Stimulated activated CD8-positive, alpha-beta memory T cell treated with anti-CD3 and anti-CD28 coated beads, Interleukin-4, amount 100 ng/mL, for 24 hours (primary cell): Measurements from ENCODE around the gene CFAP97D1.
"Not testable (repeated sequence)": the region's sequence is repeated elsewhere in the genome, so short reads cannot be mapped to it uniquely, and the experiment has no call there.

Experiments
- DNase-seq: peaks from one replicate; pipeline ENCODE4 v3.0.0-alpha.2; 2020; ENCODE audit warnings: low read depth

Gene CFAP97D1

DNA sequence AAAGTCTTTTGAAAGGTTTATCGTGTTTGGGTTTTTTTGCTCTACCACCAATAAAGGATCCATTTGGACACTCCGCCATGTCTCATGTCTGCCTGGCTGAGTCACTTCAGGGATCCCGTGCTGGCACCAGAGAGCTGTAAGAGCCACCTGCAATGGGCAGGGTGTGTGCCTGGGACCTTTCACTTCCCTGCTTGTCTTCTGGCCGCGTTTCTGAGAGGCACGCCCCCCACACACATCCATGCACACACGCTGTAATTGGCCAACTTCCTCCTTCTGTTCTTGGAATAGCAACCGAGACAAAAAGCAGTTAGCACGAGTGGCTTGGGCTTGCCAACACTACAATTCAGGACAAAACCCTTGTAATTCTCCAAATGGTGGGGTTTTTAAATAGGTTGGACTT lies 11.9 kb upstream of the CFAP97D1 start:
- DNase-seq = no peak

DNA sequence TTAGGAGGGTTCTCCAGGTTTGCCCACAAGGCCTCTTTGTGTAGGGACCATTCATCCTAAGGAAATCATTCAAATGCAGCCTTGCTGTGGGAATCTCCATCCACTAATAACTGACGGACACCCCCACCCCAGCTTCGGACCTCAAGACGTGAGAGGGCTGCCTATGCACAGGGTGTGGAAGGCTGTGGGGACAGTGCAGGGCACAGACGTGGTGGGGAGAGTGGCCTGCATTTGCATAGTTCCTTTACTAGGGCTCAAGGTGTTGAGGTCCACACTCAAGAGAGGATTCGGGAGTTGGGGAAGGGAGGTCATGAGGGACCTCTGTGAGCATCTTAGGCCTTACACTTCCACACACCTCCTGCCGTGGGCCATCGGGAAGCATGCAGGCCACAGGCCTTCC lies 11.3 kb upstream of the CFAP97D1 start:
- DNase-seq = no peak

DNA sequence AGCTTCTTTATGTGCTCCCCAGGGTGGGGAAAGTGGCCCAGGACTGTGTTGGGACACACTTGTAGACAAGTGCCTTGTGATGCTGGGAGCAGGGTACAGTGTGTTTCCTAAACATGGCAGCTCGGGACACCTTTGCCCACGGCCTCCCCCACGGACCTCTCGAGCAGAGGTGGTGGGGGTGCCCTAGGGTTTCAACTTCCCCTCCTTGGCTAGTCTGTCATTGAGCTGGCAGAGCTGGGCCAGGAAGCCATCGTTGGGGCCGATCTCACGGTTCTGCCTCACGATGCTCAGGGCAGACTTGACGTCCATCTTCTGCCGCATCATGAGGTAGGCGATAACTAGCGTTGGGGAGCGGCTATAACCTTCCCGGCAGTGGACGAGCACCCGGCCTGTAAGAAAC lies 10.8 kb upstream of the CFAP97D1 start:
- no peak for DNase-seq

DNA sequence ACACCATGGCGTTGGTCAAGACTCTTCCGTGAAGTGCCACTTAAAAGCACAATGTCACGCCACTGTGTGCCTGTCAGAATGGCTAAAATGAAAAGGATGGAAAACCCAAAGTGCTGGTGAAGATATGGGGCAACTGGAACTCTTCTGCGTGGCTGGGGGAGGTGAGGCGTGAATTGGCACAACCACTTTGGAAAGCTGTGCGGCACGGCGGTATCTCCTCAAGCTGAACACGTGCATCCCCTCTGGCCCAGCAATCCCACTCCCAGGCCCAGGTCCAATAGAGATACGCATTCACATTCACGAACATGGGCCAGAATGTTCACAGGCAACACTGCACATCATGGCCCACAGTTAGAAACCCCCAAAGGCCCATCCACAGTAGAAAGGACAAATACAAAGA lies 10.4 kb upstream of the CFAP97D1 start:
- no peak for DNase-seq

DNA sequence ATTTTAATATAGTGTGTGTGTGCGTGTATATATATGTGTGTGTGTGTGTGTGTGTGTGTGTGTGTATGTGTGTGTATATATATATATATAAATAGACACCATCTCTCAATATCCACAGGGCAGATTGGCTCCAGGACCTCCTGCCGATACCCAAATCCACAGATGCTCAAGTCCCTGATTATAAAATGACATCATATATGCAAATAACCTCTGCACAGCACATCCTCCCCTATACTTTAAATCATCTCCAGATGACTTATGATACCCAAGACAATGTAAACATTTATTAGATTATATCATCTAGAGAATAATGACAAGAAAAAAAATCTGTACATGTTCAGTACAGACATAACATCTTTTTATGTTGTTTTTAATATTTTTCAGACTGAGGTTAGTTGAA lies 9.3 kb upstream of the CFAP97D1 start:
- DNase-seq = no peak

DNA sequence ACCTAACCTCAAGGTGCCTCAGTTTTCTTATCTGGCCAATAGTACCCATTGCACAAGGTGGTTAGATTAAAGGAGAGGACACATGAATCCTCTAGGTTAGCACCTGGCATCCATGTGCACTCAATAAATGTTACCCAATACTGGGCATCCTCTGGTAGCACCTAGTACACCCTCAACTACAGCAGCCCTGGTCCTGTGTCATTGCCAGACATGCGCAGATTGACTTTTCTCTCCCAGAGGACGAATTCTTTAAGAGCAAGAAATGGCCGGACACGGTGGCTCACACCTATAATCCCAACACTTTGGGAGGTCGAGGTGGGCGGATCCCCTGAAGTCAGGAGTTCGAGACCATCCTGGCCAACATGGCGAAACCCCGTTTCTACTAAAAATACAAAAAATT lies 8.8 kb upstream of the CFAP97D1 start:
- DNase-seq = no peak

DNA sequence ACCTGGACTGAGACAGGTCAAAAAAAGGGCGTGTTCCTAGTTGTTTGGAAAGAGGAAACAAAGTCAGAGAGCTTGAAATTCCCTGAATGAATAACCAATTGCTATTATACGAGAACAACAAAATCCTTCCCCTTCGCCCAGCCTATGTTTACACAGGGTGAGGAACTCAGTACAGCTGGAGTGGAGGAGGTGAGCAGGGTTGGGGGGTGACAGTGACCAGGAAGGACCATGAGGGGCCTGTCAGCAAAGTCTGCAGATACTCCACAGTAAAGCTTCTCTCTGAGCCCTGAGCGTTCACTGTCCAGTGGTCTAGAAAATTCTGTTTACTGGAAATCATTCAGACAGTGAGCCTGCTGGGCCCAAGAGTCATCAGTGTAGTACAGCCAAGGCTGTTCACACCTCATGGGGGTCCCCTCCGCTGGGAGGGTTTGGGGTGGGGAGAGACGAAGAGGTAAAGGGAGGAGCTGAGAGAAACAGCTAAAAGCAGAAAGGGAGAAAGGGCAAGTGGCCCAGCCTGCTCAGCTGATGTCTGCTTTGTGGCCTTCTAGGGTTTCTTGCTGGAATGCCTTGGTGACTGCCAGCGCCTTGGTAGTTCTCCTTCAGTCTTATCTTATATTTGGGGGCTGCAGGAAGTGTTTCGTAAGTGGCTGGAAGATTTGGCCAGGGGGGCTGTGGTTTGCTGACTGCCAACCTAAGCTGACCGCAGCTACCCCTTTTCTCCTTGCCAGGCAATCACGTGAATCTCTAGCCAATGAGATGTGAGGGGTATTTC lies 7.2 kb upstream of the CFAP97D1 start:
- no peak for DNase-seq

DNA sequence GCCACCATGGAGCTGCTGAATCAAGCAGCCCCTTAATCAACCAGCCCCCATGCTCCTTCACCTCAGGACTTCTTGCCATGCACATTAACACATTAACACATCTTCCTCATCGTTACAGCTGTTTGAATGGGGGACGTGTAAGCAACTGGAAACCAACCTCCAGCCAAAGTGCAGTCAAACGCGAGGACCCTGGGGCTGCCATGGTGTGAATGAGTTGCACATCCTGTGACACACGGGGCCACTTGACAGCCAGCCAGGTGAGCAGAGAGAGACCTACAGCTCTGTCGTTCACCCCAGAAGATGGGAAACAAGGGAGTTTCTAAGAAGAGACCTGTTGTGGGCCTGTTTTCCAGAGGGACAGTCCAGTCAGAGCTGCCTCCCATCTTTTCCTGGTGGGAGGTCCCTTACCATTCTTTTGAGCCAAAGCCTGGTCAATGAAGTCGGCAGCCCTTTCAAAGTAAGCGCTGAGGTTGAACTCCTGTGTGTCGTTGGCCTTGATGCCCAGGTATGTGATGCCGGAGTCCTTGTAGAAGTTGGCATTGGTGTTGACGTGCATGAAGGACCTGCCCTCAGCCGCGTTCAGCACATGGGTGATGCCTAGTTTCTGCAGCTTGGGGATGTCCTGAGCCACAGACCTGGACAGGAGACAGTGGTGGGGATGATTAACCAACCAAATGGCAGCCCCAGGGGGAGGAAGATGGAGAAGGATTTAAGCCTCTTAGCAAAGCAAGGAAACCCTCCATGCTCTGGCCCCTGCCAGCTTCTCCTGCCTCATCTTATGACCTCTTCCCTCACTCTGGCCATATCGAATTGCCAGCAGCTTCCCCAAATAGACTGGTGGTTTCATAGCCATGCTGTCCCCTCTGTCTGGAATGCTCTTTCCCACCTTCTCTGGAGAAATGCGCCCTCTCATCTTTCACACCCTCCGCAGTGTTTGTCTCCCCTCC lies 5.7 kb upstream of the CFAP97D1 start:
- DNase-seq = no peak

DNA sequence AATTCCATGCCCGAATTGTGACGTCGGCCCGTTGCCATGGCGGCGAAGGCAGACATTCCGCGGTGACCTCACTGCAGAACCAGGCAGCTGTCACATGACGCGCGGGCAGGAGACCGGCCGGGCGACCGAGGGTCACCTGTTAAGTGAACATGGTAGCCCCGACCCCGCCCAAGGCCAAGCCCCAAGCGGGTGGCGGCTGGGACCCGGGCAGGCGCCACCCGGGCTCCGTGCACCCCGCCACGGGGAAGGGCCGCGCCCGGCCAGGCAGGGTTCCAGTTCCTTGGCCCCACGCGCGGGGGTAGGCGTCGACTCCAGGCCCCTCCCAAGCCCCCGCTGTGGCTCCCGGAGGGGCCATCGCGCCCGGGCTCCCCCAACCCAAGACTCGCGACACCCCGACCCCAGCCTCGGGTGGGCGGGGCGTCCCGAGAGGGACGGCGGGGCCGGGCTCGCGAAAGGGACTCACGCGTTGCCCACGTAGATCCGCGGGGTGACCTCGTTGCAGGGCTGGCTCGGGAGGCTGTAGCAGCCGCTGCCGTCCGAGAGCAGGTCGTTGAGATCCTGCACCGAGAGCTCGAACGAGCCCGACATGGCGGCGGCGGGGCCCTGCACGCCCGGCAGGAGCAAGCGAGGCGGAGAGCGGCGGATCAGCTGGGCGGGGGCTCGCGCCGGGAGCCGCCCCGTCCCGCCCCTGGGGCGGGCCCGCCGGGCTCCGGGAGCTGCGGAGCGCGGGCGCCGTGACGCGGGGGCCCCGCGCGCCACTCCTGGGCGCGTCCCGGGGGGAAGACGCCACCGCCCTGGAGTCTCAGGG lies 1.7 kb upstream of the CFAP97D1 start, which contains the start of gene DUSP3:
DUSP3 (minus strand) TSS at position 641 of the 808 bp plus-strand sequence; CDS start at position 588, 53 bp downstream.
- DNase-seq = peak; percentile 59

DNA sequence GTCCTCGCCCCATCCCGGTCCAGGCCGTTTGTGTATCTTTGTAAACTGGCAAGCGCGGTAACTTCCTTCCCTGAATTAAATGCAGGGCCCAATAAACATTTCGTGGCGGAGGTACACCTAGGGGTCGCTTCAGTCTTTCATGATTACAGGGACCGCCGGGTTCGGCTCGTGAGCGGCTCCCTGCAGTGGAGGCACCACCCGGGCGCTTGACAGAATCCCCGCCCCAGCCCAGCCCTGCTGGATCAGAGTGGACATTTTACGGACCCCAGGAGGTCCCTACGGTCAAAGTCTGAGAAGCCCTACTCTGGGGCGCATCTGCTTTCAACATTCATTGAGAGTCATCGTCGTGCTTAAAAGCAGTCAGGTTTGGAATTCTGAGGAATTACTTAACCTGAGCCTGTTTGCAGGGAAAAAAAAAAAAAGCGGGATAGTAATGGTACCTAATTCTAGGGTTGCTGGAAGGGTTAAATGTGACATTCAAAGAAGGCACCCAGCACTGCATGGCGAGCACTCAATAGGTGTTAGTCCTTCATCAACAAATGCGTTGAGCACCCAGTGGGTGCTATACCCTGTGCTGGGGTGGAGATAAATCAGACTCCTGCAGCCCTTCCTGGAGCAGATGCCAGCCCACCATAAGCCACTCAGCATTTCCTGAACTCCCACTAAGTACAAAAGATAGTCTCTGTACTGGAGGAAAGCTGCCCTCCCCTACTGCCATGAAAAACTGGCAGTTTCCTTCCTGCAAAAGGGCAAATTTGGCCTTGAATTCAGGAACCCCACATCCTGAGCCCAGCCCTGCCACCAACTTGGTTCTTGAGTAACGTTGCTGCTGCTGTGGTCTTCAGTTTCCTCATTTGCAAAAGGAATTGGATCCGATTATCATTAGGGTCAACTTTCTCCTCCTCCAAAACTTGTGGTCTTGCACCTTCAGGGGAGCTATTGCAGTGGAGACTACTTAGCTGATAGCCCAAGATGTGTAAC lies 800 bp upstream of the CFAP97D1 start:
- DNase-seq = no peak

DNA sequence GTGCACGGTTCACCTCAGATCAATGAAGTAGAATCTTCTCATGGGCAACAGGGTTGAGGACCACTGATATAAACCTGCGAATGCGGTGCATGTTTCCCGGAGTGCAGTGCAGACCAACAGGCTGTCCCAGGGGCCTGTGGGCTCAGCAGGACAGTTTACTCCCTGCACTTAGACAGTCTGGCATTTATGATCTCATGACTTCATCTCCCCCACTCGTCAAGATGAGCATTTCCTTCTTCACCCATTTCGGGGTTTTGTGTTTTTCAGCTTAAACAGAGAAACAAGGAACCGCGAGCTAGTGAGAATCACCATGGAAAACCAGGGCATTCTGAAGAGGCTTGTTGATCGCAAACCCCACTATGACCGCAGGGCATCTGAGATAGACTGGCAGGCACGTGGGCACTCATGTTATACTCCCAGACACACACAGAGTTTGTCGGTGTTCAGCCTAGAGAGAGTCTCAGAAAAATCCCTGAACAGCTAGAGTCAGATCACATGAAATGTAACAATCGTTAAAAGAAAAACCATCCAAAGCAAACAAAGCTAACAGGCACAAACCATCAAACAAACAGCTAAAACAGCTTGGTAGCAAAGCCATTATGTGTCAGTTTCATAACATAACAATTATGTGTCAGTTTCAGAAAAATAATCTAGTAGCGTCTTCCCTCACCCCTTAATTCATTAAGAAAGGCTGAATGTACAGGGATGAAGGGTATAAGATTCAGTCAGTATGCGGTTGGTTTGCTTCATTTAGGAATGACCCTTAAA lies 2.9 kb downstream of the CFAP97D1 start:
- DNase-seq = no peak

DNA sequence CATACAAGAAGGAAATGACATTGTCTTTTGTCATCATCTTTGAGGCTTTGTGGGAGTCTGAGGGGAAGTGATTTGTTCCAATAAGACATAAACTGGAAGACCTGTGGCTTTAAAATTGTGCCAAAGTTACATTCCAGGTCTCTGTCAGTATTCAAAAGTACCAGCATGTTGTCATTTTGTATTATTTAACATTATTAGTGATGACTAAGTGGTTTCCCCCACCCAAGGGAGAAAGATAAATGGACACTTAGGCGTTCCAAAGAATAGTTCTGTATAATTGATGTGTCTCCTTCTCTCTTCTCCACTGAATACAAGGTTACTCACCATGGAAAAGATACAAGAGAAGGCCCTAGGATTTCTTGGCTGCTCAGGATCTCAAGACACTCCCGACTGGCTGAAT lies 3.8 kb downstream of the CFAP97D1 start:
- DNase-seq = no peak

DNA sequence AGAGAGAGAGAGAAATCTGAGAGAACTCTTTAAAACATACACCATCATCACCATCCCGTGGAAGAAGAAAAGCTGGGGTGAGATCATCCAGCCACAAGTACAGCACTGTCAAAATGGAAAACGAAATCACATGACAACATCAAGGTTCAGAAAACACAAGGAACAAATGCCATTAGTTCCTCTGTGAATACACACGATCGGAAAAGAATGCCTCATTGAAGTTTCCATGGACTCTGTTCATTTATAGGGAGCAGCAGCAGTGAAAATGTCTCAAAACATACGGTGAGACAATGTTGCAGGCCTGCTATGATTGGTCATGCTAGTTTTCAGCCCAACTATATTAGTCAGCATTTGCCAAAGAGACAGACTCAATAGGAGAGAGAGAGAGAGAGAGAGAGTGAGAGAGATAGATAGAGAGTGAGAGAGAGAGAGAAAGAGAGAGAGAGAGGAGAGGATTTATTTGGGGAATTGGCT lies 4.4 kb downstream of the CFAP97D1 start:
- no peak for DNase-seq

DNA sequence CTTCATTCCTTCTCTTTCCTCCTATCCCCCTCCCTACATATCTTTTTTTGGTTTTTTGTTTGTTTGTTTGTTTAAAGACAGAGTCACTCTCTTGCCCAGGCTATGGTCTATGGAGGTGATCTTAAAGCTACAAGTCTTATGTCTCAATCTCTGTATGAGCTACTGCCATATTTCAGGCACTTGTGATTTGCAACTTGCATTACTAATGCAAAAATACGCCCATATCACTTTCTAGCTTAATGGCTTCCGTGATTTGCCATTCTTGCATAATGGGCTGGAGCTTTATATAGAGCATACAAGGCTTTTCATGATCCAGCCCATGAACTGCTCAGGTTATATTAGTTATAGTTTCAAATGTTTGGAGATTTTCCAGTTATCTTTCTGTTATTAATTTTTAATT lies 7.5 kb downstream of the CFAP97D1 start:
- no peak for DNase-seq

DNA sequence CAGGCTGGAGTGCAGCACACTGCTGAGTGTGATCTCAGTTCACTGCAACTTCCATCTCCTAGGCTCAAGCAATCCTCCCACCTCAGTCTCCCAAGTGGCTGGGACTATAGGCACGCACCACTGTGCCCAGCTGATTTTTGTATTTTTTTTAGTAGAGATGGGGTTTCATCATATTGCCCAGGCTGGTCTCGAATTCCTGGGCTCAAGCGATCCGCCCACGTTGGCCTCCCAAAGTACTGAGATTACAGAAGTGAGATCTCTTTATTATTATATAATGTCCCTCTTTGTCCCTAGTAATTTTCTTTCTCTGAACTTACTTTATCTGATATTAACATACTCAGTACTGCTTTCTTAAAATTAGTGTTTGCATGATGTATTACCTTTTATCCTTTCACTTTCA lies 8.3 kb downstream of the CFAP97D1 start:
- no peak for DNase-seq

DNA sequence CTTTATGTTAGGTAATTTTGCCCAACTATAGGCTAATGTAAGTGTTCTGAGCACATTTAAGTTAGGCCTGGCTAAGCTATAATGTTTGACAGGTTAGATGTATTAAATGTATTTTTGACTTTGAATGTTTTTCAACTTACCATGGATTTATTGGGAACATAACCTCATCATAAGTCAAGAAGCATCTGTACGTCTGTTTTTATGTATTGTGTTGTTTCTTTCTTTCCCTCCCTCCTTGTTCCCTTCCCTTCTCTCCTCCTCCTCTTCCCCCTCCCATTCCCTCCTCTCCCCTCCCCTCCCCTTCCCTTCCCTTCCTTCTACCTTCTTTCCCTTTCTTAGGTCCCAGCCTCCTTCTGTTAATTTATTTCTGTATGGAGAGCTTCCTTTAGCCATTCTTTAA lies 9.2 kb downstream of the CFAP97D1 start:
- DNase-seq = no peak

DNA sequence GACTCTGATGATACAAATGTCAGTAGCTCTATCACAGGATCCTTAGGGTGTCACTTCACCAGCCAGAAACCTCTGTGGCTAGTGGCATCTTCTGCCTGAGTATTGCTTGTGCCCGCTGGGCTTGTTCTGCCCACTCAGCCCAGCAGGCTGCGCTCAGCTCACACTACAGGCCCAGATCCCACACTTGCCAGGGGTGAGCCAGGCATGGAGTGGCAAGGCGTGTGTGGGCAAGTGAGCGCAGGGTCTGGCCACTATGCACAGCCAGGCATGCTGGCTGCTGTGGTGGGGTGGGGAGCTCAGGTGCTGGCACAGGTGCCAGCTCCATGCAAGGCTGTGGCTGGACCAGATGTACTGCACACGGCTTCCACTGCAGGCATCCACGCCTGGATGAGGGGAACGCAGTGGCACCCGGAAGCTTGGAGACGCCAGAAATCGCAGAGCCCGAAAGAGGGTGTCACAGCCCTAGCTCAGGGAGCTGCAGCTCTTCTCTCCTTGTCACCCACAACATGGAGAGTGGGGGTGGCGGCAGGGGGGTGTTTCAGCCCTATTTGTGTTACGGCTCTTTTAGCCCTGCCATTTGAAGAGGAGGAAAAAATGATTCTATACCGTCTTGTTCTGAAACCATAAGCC lies 10.2 kb downstream of the CFAP97D1 start:
- no peak for DNase-seq

DNA sequence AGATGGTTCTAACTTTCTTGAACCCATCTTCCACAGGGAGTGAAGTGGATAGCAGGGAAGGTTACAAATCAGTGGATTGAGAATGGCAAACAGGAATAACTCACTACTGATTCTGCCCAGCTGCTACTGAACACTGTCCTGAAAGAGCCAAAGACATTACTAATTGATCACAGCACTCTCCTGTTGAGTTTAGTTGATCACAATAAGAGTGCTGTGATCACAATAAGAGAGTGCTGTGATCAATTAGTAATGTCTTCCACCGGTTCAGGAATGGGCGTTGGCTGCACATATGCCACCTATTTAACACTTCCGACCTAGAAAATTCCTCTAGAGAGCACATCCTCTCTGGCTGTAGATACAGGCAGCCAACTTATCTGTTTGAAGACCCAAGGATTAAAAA lies 11.4 kb downstream of the CFAP97D1 start:
- DNase-seq = no peak

DNA sequence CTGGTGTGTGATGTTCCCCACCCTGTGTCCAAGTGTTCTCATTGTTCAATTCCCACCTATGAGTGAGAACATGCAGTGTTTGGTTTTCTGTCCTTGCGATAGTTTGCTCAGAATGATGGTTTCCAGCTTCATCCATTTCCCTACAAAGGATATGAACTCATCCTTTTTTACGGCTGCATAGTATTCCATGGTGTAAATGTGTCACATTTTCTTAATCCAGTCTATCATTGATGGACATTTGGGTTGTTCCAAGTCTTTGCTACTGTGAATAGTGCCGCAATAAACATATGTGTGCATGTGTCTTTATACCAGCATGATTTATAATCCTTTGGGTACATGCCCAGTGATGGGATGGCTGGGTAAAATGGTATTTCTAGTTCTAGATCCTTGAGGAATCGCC lies 12.4 kb downstream of the CFAP97D1 start:
- not testable (repeated sequence) for DNase-seq

DNA sequence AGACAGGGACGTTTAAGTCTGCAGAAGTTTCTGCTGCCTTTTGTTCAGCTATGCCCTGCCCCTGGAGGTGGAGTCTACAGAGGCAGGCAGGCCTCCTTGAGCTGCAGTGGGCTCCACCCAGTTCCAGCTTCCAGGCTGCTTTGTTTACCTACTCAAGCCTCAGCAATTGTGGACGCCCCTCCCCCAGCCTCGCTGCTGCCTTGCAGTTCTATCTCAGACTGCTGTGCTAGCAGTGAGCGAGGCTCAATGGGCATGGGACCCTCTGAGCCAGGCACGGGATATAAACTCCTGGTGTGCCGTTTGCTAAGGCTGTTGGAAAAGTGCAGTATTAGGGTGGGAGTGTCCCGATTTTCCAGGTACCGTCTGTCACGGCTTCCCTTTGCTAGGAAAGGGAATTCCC lies 17.8 kb downstream of the CFAP97D1 start:
- not testable (repeated sequence) for DNase-seq
